Neuronal stem cell (in vitro differentiated cells): Measurements from ENCODE around the gene GABBR2.

Experiments
- DNase-seq: peaks from one replicate; pipeline ENCODE4 v3.0.0-alpha.2; 2013; ENCODE audit warnings: low spot score
- H2AFZ ChIP-seq: one replicate; pipeline ENCODE4 v1.6.1; 2013; ENCODE audit warnings: mild to moderate bottlenecking, low read length, inconsistent platforms
- H2AK5ac ChIP-seq: 2 replicates; pipeline ENCODE4 v1.6.1; 2013; ENCODE audit warnings: low read depth, mild to moderate bottlenecking, inconsistent platforms, low read length, moderate library complexity, mixed read lengths
- H2BK120ac ChIP-seq: 2 replicates; pipeline ENCODE4 v1.6.1; 2013; ENCODE audit warnings: low read depth, mild to moderate bottlenecking, inconsistent platforms, low read length, moderate library complexity, mixed read lengths
- H2BK12ac ChIP-seq: one replicate; pipeline ENCODE4 v1.6.1; 2013; ENCODE audit warnings: low read length, inconsistent platforms
- H2BK15ac ChIP-seq: 2 replicates; pipeline ENCODE4 v1.6.1; 2013; ENCODE audit warnings: mild to moderate bottlenecking, low read length, inconsistent platforms, mixed read lengths
- H2BK5ac ChIP-seq: one replicate; pipeline ENCODE4 v1.6.1; 2013; ENCODE audit warnings: inconsistent platforms, mild to moderate bottlenecking, low read length, moderate library complexity
- H3K14ac ChIP-seq: one replicate; pipeline ENCODE4 v1.6.1; 2013; ENCODE audit warnings: low read length, inconsistent platforms
- H3K18ac ChIP-seq: 2 replicates; pipeline ENCODE4 v1.6.1; 2013; ENCODE audit warnings: low read length, inconsistent platforms
- H3K23ac ChIP-seq: 2 replicates; pipeline ENCODE4 v1.6.1; 2013; ENCODE audit warnings: low read depth, mild to moderate bottlenecking, mixed read lengths, low read length, inconsistent platforms; ENCODE audit not compliant: poor library complexity
- H3K27ac ChIP-seq: replicated peaks from 3 replicates; pipeline ENCODE4 v1.5.1; 2013; ENCODE audit warnings: low read length, inconsistent platforms
- H3K27me3 ChIP-seq, 3 experiments: 2 replicates each; pipeline ENCODE4 v1.6.1; 2013; ENCODE audit warnings: low read length in 3 of 3, mild to moderate bottlenecking in 2 of 3, inconsistent platforms in 1 of 3, low read depth in 1 of 3, mixed read lengths in 1 of 3, moderate library complexity in 1 of 3; ENCODE audit not compliant: control insufficient read depth in 3 of 3, insufficient read depth in 3 of 3
- H3K36me3 ChIP-seq, 2 donors: replicated peaks in 1 of 2; 2 replicates each; pipeline ENCODE4 v1.6.1; 2013; ENCODE audit warnings: low read length in 2 of 2; ENCODE audit not compliant: control insufficient read depth in 2 of 2, insufficient read depth in 2 of 2
- H3K4ac ChIP-seq: 2 replicates; pipeline ENCODE4 v1.6.1; 2013; ENCODE audit warnings: inconsistent platforms, mild to moderate bottlenecking, low read length, moderate library complexity
- H3K4me1 ChIP-seq, 2 donors: 1 replicate in 1 of 2; 2 replicates in 1 of 2; pipeline ENCODE4 v1.6.1; 2013; ENCODE audit warnings: low read length in 2 of 2, low read depth in 1 of 2; ENCODE audit not compliant: control insufficient read depth in 2 of 2, insufficient read depth in 1 of 2
- H3K4me2 ChIP-seq: one replicate; pipeline ENCODE4 v1.6.1; 2013; ENCODE audit warnings: mild to moderate bottlenecking, low read length, inconsistent platforms; ENCODE audit not compliant: insufficient read depth, poor library complexity, severe bottlenecking
- H3K4me3 ChIP-seq, 2 donors: 2 replicates each; pipeline ENCODE4 v1.5.1; 2013; ENCODE audit warnings: low read length in 2 of 2, mild to moderate bottlenecking in 2 of 2, inconsistent platforms in 1 of 2, moderate library complexity in 1 of 2
- H3K79me1 ChIP-seq: one replicate; pipeline ENCODE4 v1.6.1; 2013; ENCODE audit warnings: low read depth, mild to moderate bottlenecking, inconsistent platforms, low read length, moderate library complexity
- H3K9ac ChIP-seq: one replicate; pipeline ENCODE4 v1.6.1; 2013; ENCODE audit warnings: mild to moderate bottlenecking, low read depth, low read length, inconsistent platforms; ENCODE audit not compliant: poor library complexity
- H3K9me3 ChIP-seq, 2 donors: replicated peaks in 1 of 2; 2 replicates each; pipeline versions ENCODE3 to v1.6.1; 2013; ENCODE audit warnings: low read length in 2 of 2, mild to moderate bottlenecking in 2 of 2, inconsistent platforms in 1 of 2, low read depth in 1 of 2, mixed read lengths in 1 of 2, moderate library complexity in 1 of 2; ENCODE audit not compliant: control insufficient read depth in 2 of 2, insufficient read depth in 1 of 2
- H4K8ac ChIP-seq: one replicate; pipeline ENCODE4 v1.6.1; 2013; ENCODE audit warnings: low read depth, mild to moderate bottlenecking, inconsistent platforms, low read length, moderate library complexity
- H4K91ac ChIP-seq: one replicate; pipeline ENCODE4 v1.6.1; 2013; ENCODE audit warnings: low read length, low read depth, mild to moderate bottlenecking, inconsistent platforms; ENCODE audit not compliant: poor library complexity
- WGBS, 2 donors: extraction: QIAGEN DNeasy Blood & Tissue Kit; methylation state at CpG; one replicate each; pipeline ENCODE4 v1.1.7; 2013; ENCODE audit warnings: missing lambda C conversion rate in 2 of 2, mixed read lengths in 1 of 2; ENCODE audit not compliant: insufficient read length in 2 of 2, insufficient replicate concordance in 1 of 2; ENCODE audit errors: extremely low coverage in 2 of 2; 5-methylcytosine and 5-hydroxymethylcytosine counted together

The GABBR2 gene

DNA sequence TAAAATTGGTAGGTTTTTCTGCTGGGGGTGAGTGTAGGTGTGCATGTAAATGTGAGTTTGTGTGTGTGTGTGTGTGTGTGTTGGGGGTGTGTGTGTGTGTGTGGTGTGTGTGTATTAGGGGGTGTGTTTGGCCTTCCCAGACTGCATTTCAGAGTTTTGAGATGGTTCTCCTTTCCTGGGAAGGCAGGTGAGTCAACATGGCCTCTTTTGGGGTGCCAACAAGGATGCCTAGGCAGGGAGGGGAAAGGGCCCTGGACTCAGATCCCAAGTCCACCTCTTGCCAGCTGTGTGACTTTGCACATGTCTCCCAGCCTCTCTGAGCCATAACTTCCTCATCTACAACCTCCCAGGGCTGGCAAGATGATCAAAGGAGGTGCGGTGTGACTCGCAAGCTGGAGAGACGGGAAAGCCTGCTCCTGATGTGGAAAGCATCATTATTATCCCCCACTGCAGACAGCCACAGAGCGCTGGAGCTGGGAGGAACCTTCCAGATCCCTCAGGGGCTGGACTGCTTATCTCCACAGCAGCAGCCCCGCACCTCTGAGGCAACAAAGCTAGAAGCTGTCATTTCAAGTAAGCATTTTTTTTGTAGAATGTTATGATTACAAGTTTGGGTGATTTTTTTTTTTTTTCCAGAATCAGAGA is 389.8 kb downstream of the GABBR2 start:
- no peak overlapping the region for H3K4ac ChIP-seq
- H2BK12ac ChIP-seq = no peak overlapping the region
- no CpG with 5 or more reads among the region's 5 CpGs for WGBS, 2 donors
- no peaks in the 10 kb centered on the region for H3K36me3 ChIP-seq
- peaks cover 0 to 3% of the 10 kb centered on the region in 2 donors for H3K9me3 ChIP-seq
- H3K27me3 ChIP-seq = peaks cover 0 to 6% (median 0%) of the 10 kb centered on the region in 3 experiments
- H4K91ac ChIP-seq = no peak overlapping the region
- no peak overlapping the region for H3K4me3 ChIP-seq
- H2BK5ac ChIP-seq = no peak overlapping the region
- H2BK120ac ChIP-seq = no peak overlapping the region
- no peak overlapping the region for H3K4me2 ChIP-seq
- H2AFZ ChIP-seq = no peak overlapping the region
- no peak overlapping the region for H3K14ac ChIP-seq
- no peak for DNase-seq
- no peak overlapping the region for H2AK5ac ChIP-seq
- no peak overlapping the region for H4K8ac ChIP-seq
- H3K27ac ChIP-seq = no peak overlapping the region
- no peak overlapping the region for H2BK15ac ChIP-seq
- no peak overlapping the region for H3K23ac ChIP-seq
- H3K79me1 ChIP-seq = peaks cover 3% of the 10 kb centered on the region
- no peak overlapping the region for H3K18ac ChIP-seq
- peaks cover 2 to 10% of the 10 kb centered on the region in 2 donors for H3K4me1 ChIP-seq
- H3K9ac ChIP-seq = no peak overlapping the region

DNA sequence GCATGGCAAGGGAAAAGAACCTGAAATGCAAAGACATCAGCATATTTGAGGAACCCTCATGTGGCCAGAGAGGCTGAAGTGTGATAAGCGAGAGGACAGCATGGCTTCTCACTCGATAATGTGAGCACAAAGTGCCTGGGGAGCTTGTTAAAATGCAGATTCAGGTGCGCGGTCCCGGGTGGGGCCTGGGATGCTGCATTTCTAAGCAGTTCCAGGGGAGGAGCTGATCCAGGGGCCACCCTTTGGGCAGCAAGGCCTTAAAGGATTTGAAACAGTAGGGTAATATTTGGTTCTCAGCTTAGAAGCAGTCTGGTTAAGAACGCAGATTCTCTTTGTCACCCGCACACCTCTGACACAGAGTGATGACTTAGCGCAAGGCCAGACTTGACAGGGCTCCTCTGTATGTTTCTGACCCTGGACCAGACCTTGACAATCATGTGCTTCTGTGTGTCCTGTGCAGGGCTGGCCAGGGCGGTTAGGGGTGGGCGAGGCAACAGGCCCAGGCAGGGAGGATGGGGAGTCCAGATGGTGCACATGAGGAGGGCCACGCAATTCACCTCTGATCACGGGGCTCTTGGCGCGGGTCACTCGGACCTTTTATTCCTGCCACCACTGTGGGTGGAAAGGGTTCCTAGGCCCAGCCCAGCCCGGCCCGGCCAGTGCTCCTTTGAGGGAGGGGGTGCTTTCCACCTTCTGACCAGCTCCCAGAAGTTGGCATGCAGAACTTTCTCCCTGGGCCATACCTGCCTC is 390.5 kb downstream of the GABBR2 start:
- no peak overlapping the region for H3K4me3 ChIP-seq
- peaks cover 2 to 10% of the 10 kb centered on the region in 2 donors for H3K4me1 ChIP-seq
- H2AK5ac ChIP-seq = no peak overlapping the region
- no peak overlapping the region for H2BK120ac ChIP-seq
- H4K8ac ChIP-seq = no peak overlapping the region
- H3K27me3 ChIP-seq = peaks cover 0 to 6% (median 0%) of the 10 kb centered on the region in 3 experiments
- H3K9me3 ChIP-seq = peaks cover 0 to 3% of the 10 kb centered on the region in 2 donors
- H3K27ac ChIP-seq = no peak overlapping the region
- peaks cover 3% of the 10 kb centered on the region for H3K79me1 ChIP-seq
- H2BK15ac ChIP-seq = no peak overlapping the region
- no peak overlapping the region for H2BK12ac ChIP-seq
- H2AFZ ChIP-seq = no peak overlapping the region
- peak overlapping the region; percentile 72 for H3K14ac ChIP-seq
- H4K91ac ChIP-seq = no peak overlapping the region
- peak overlapping the region; percentile 69 for H3K23ac ChIP-seq
- H3K4me2 ChIP-seq = no peak overlapping the region
- no peak overlapping the region for H2BK5ac ChIP-seq
- H3K9ac ChIP-seq = no peak overlapping the region
- H3K4ac ChIP-seq = no peak overlapping the region
- no peak for DNase-seq
- H3K18ac ChIP-seq = peak overlapping the region; percentile 9
- no peaks in the 10 kb centered on the region for H3K36me3 ChIP-seq
- WGBS, 2 donors = no CpG with 5 or more reads among the region's 17 CpGs

DNA sequence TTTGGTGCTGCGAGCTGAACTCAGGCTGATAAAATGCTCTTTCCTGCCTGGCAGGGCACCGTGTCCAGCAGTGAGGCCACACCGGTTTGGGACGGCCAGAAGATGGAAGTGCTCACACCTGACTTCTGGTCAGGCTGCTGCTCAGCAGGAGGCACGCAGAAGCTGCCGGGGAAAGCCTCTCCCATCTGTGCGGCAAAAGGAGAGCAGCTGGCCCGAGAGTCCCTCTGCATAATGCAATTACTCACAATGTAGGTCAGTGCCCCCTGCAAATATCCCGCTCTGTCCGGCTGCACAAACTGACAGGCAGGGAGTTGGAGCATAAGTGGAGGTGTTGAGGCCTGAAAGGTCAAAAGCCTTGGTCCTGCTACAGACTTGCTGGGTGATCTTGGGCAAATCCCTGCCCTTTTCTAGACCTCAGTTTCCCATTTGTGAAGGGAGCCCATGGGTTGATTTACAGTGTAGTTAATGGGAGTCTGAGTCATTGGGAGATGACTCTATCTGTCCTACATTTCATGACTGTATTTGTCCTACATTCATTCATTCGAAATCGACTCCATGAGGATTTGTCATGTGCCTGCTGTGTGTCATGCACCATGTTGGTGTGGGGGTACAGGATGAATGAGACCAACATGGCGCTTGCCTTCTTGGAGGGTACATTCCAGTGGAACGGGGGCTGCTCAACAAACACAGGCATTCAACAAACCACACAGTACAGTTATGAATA is 391.4 kb downstream of the GABBR2 start:
- no peak overlapping the region for H4K91ac ChIP-seq
- no peak overlapping the region for H3K4me3 ChIP-seq
- H3K79me1 ChIP-seq = peaks cover 3% of the 10 kb centered on the region
- H4K8ac ChIP-seq = no peak overlapping the region
- H3K4me2 ChIP-seq = no peak overlapping the region
- H3K36me3 ChIP-seq = no peaks in the 10 kb centered on the region
- no peak overlapping the region for H2AK5ac ChIP-seq
- no CpG with 5 or more reads among the region's 14 CpGs for WGBS, 2 donors
- no peak overlapping the region for H3K4ac ChIP-seq
- H3K14ac ChIP-seq = no peak overlapping the region
- no peak overlapping the region for H3K9ac ChIP-seq
- no peak overlapping the region for H3K27ac ChIP-seq
- peaks cover 0 to 6% (median 0%) of the 10 kb centered on the region in 3 experiments for H3K27me3 ChIP-seq
- no peak for DNase-seq
- H2BK15ac ChIP-seq = no peak overlapping the region
- H2BK12ac ChIP-seq = no peak overlapping the region
- no peak overlapping the region for H2AFZ ChIP-seq
- peaks cover 0 to 3% of the 10 kb centered on the region in 2 donors for H3K9me3 ChIP-seq
- no peak overlapping the region for H2BK120ac ChIP-seq
- H3K23ac ChIP-seq = no peak overlapping the region
- no peak overlapping the region for H2BK5ac ChIP-seq
- H3K4me1 ChIP-seq = peaks cover 2 to 10% of the 10 kb centered on the region in 2 donors
- H3K18ac ChIP-seq = no peak overlapping the region
